IMR-90 (cell line): Measurements from ENCODE around the gene STAT1. TPM values are rescaled to one million over a fixed set of nuclear protein-coding genes. Genes with fewer than 3 reads are reported as not detected.

Experiments
- ATAC-seq: fragments of 200-7000 bp; cut with Tn5 transposase; 2 replicates; pipeline ENCODE4 v1.9.1; 2020; ENCODE audit warnings: low read depth, mild to moderate bottlenecking, moderate library complexity
- BruUV-seq: library from RNA; stranded (reverse); fragments of 400-500 nt; replicated peaks from 2 replicates; lab custom pipeline; 2021; lab: Mats Ljungman, UMichigan
- CTCF ChIA-PET: fragments of 300-600 bp; formaldehyde crosslinking; extraction: SDS; loops from one replicate; lab custom pipeline; 2021; ENCODE audit warnings: antibody characterized with exemption; lab: Yijun Ruan, JAX
- POLR2A ChIA-PET: fragments of 300-600 bp; sonication (Branson Sonifier 250); formaldehyde crosslinking; loops from one replicate; lab custom pipeline; 2022; ENCODE audit warnings: antibody characterized with exemption; ENCODE audit not compliant: unreplicated experiment; lab: Charles Lee
- DNase-seq: peaks from one replicate; pipeline ENCODE4 v3.0.0; 2013
- H2AFZ ChIP-seq: replicated peaks from 2 replicates; pipeline ENCODE3; 2013; ENCODE audit warnings: low read length, mild to moderate bottlenecking; ENCODE audit not compliant: poor library complexity
- H2AK5ac ChIP-seq: 2 replicates; pipeline ENCODE4 v1.6.1; 2013; ENCODE audit warnings: low read depth, low read length, inconsistent platforms
- H2AK9ac ChIP-seq: replicated peaks from 2 replicates; pipeline ENCODE3; 2013; ENCODE audit warnings: mild to moderate bottlenecking, low read depth, low read length, moderate library complexity; ENCODE audit not compliant: poor library complexity
- H2BK120ac ChIP-seq: 2 replicates; pipeline ENCODE4 v1.6.1; 2013; ENCODE audit warnings: low read depth, low read length, inconsistent platforms
- H2BK15ac ChIP-seq: 3 replicates; pipeline ENCODE4 v1.6.1; 2013; ENCODE audit warnings: low read depth, low read length, inconsistent platforms
- H2BK20ac ChIP-seq: 2 replicates; pipeline ENCODE4 v1.6.1; 2013; ENCODE audit warnings: low read depth, mild to moderate bottlenecking, inconsistent platforms, low read length, moderate library complexity
- H2BK5ac ChIP-seq: 2 replicates; pipeline ENCODE4 v1.6.1; 2013; ENCODE audit warnings: mild to moderate bottlenecking, low read depth, low read length, inconsistent platforms; ENCODE audit not compliant: poor library complexity, severe bottlenecking
- H3K14ac ChIP-seq: replicated peaks from 2 replicates; pipeline ENCODE4 v1.6.1; 2013; ENCODE audit warnings: low read depth, low read length, inconsistent platforms
- H3K18ac ChIP-seq: 2 replicates; pipeline ENCODE4 v1.6.1; 2013; ENCODE audit warnings: low read depth, low read length, control low read depth
- H3K23ac ChIP-seq: 2 replicates; pipeline ENCODE4 v1.6.1; 2013; ENCODE audit warnings: low read depth, low read length, inconsistent platforms
- H3K27ac ChIP-seq: 2 replicates; pipeline ENCODE4 v1.5.1; 2013; ENCODE audit warnings: mild to moderate bottlenecking, control low read depth, low read length; ENCODE audit not compliant: insufficient read depth
- H3K27me3 ChIP-seq: 2 replicates; pipeline ENCODE4 v1.6.1; 2013; ENCODE audit warnings: low read length; ENCODE audit not compliant: control insufficient read depth, insufficient read depth
- H3K36me3 ChIP-seq: 2 replicates; pipeline ENCODE4 v1.6.1; 2013; ENCODE audit warnings: low read length, mixed read lengths; ENCODE audit not compliant: control insufficient read depth, insufficient read depth
- H3K4ac ChIP-seq: 2 replicates; pipeline ENCODE4 v1.6.1; 2013; ENCODE audit warnings: low read depth, low read length, inconsistent platforms
- H3K4me1 ChIP-seq: 2 replicates; pipeline ENCODE4 v1.6.1; 2013; ENCODE audit warnings: low read length, mixed read lengths; ENCODE audit not compliant: control insufficient read depth, insufficient read depth
- H3K4me2 ChIP-seq: 2 replicates; pipeline ENCODE4 v1.6.1; 2013; ENCODE audit warnings: low read depth, mild to moderate bottlenecking, control low read depth, low read length, moderate library complexity
- H3K4me3 ChIP-seq: 2 replicates; pipeline ENCODE4 v1.5.1; 2013; ENCODE audit warnings: low read depth, mild to moderate bottlenecking, control low read depth, low read length, moderate library complexity; ENCODE audit not compliant: insufficient read depth
- H3K56ac ChIP-seq: 2 replicates; pipeline ENCODE4 v1.6.1; 2013; ENCODE audit warnings: low read length, inconsistent platforms; ENCODE audit not compliant: insufficient read depth; ENCODE audit errors: extremely low read depth
- H3K79me1 ChIP-seq, 2 experiments: 2 replicates each; pipeline ENCODE4 v1.6.1; 2013; ENCODE audit warnings: low read length in 2 of 2, inconsistent platforms in 1 of 2, low read depth in 1 of 2
- H3K9ac ChIP-seq: 2 replicates; pipeline ENCODE4 v1.6.1; 2013; ENCODE audit warnings: low read depth, low read length, control low read depth
- H3K9me1 ChIP-seq: 2 replicates; pipeline ENCODE4 v1.6.1; 2013; ENCODE audit warnings: low read length, inconsistent platforms; ENCODE audit not compliant: insufficient read depth
- H3K9me3 ChIP-seq: 2 replicates; pipeline ENCODE4 v1.6.1; 2013; ENCODE audit warnings: low read length; ENCODE audit not compliant: control insufficient read depth, insufficient read depth
- H4K20me1 ChIP-seq: 2 replicates; pipeline ENCODE4 v1.6.1; 2013; ENCODE audit warnings: low read length, inconsistent platforms; ENCODE audit not compliant: insufficient read depth
- H4K5ac ChIP-seq: 2 replicates; pipeline ENCODE4 v1.6.1; 2013; ENCODE audit warnings: mild to moderate bottlenecking, low read depth, low read length, control low read depth
- H4K8ac ChIP-seq, 2 experiments: 2 replicates each; pipeline ENCODE4 v1.6.1; 2013; ENCODE audit warnings: low read depth in 2 of 2, low read length in 2 of 2, control low read depth in 1 of 2, inconsistent platforms in 1 of 2
- H4K91ac ChIP-seq: 2 replicates; pipeline ENCODE4 v1.6.1; 2013; ENCODE audit warnings: low read depth, low read length, inconsistent platforms; ENCODE audit not compliant: insufficient read depth
- NFE2L2 ChIP-seq: fragments of 150-350 bp; IDR thresholded peaks from 2 replicates; pipeline ENCODE4 v1.6.1; 2016; ENCODE audit warnings: low read depth, mild to moderate bottlenecking, low read length
- RAD21 ChIP-seq: IDR thresholded peaks from 2 replicates; pipeline ENCODE4 v1.6.1; 2012; ENCODE audit warnings: low read length, improper control_type of control experiment
- WGBS, 2 experiments: methylation state at CpG; one replicate each; pipeline versions ENCODE4 v1.1.5 to v1.1.7; 2013; ENCODE audit warnings: missing lambda C conversion rate in 2 of 2; ENCODE audit not compliant: insufficient read length in 1 of 2; ENCODE audit errors: extremely low coverage in 2 of 2; 5-methylcytosine and 5-hydroxymethylcytosine counted together
- dilution Hi-C: fragments of 300-500 bp; cut with HindIII; formaldehyde crosslinking; loops from one replicate; pipeline ENCODE4 v1.14.3; 2018; ENCODE audit warnings: low sequenced_read_pairs; ENCODE audit not compliant: unreplicated experiment
- in situ Hi-C: fragments of 300-500 bp; cut with MboI; formaldehyde crosslinking; loops from 3 replicates; pipeline ENCODE4 v1.14.3; 2019; ENCODE audit warnings: low sequenced_read_pairs, inconsistent platforms, mixed read lengths
- intact Hi-C: fragments of 100-400 bp; cut with micrococcal nuclease; formaldehyde crosslinking; loops from 2 replicates; pipeline ENCODE4 v1.10.0; 2022
- polyA plus RNA-seq, 3 experiments: library from polyadenylated mRNA; depleted of rRNA; stranded (reverse); fragments of >200 nt; gene quantifications; 2 replicates each; pipeline ENCODE4 v1.2.3, GENCODE V29; 2012; ENCODE audit warnings: low replicate concordance in 1 of 3
- total RNA-seq: library from RNA; depleted of rRNA; stranded (reverse); fragments of >200 nt; gene quantifications from 2 replicates; pipeline ENCODE4 v1.2.3, GENCODE V29; 2012
- TF ChIP-seq, protein P1 (sequence below): fragments of 150-350 bp; IDR thresholded peaks from 2 replicates; pipeline ENCODE4 v1.6.1; 2017; ENCODE audit warnings: mild to moderate bottlenecking, antibody characterized with exemption, low read length, low read depth

Gene STAT1
- total and polyA plus RNA-seq, 2 of the 4 experiments (the other 2 are of a cell fraction): 43.2 to 67.9 TPM

DNA sequence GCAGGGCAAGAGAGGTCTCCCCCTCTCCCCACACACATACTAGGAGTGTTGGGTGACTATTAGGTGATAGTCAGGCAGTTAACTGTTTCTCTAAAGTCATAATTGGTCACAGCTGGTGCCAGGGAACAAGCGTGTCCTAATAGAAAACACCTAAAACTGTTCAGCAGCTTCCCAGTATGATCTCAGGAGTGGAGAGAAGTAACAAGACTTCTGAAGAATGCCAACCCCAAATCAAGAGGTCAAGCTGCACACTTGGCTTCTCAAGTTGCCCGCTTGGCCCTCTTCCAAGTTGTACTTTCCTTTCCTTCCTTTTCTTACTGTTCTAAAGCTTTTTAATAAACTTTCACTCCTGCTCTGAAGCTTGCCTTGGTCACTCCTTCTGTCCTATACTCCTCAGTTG is 22.4 kb upstream of the STAT1 start:
- Histone ChIP-seq H2AFZ (no peak overlapping the region), H3K18ac (no peak overlapping the region), H3K36me3 (no peaks in the 10 kb centered on the region), H2AK9ac (no peak overlapping the region), H4K5ac (no peak overlapping the region), H2BK120ac (no peak overlapping the region), H3K27ac (no peak overlapping the region), H3K9me1 (peaks cover 9% of the 10 kb centered on the region), H3K9ac (no peak overlapping the region), H3K4me3 (no peak overlapping the region), H3K23ac (no peak overlapping the region), H3K14ac (no peak overlapping the region), H3K27me3 (no peaks in the 10 kb centered on the region), H3K79me1 (no peaks in the 10 kb centered on the region), H3K9me3 (no peaks in the 10 kb centered on the region), H4K20me1 (no peaks in the 10 kb centered on the region), H2BK5ac (no peak overlapping the region), H3K56ac (no peak overlapping the region), H3K4ac (no peak overlapping the region; the same call in 1 of the 2 replicates), H3K4me1 (peaks cover 14% of the 10 kb centered on the region), H2BK20ac (peak overlapping the region; percentile 48; the same call in 1 of the 2 replicates), H4K91ac (peak overlapping the region; percentile 29), H3K4me2 (no peak overlapping the region), H2AK5ac (no peak overlapping the region), H2BK15ac (peak overlapping the region; percentile 14; the same call in 2 of the 3 replicates), H4K8ac (no peak overlapping the region)
- BruUV-seq: no TSS peak
- dilution Hi-C loops (no loop called here), in situ Hi-C loops (no loop called here), intact Hi-C loops (no loop called here)
- CTCF ChIA-PET: no interaction called here
- DNase-seq: no peak
- no CpG with 5 or more reads among the region's 2 CpGs for WGBS, 2 experiments
- POLR2A ChIA-PET: no interaction called here
- ATAC-seq: no peak
- TF ChIP-seq RAD21 (no peak), NFE2L2 (no peak)
- TF ChIP-seq, protein P1, sequence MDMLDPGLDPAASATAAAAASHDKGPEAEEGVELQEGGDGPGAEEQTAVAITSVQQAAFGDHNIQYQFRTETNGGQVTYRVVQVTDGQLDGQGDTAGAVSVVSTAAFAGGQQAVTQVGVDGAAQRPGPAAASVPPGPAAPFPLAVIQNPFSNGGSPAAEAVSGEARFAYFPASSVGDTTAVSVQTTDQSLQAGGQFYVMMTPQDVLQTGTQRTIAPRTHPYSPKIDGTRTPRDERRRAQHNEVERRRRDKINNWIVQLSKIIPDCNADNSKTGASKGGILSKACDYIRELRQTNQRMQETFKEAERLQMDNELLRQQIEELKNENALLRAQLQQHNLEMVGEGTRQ: no peak
